ENCODE results near the gene PTCH1. TPM values are rescaled to one million over a fixed set of nuclear protein-coding genes. Genes with fewer than 3 reads are reported as not detected.

The PTCH1 gene
- total RNA-seq, 1 experiment from 2014 or later: 7.6 TPM

GRCh38 chr9:95450171-95451064, 66.4 kb downstream of the PTCH1 start:
- H3K27me3 Mint-ChIP-seq (ENCODE audit: unreplicated experiment): no peaks in the 10 kb centered on the region
- BruUV-seq (replicated peaks): no TSS peak
- H3K9me3 Mint-ChIP-seq (ENCODE audit: low read depth, unreplicated experiment): no peaks in the 10 kb centered on the region
- intact Hi-C loops (cut with micrococcal nuclease; ENCODE audit: unreplicated experiment): no loop called here
- CTCF ChIA-PET: no interaction called here
- no peak overlapping the region for H3K27ac Mint-ChIP-seq (ENCODE audit: unreplicated experiment)
- no peak for DNase-seq
- no peak overlapping the region for H3K4me3 Mint-ChIP-seq (ENCODE audit: low read depth, unreplicated experiment)
- no peaks in the 10 kb centered on the region for H3K4me1 Mint-ChIP-seq (ENCODE audit: low read depth, unreplicated experiment)
- peaks cover 5% of the 10 kb centered on the region for H3K36me3 Mint-ChIP-seq (ENCODE audit: insufficient read depth, unreplicated experiment)
- TF ChIP-seq CTCF (IDR thresholded peaks at IDR 0.05; ENCODE audit: unreplicated experiment): no peak

- Mint-ChIP-seq H3K36me3 (ENCODE audit: insufficient read depth, unreplicated experiment) (peaks cover 5% of the 10 kb centered on the region), H3K4me3 (ENCODE audit: low read depth, unreplicated experiment) (no peak overlapping the region), H3K9me3 (ENCODE audit: low read depth, unreplicated experiment) (no peaks in the 10 kb centered on the region), H3K27ac (ENCODE audit: unreplicated experiment) (no peak overlapping the region), H3K27me3 (ENCODE audit: unreplicated experiment) (no peaks in the 10 kb centered on the region), H3K4me1 (ENCODE audit: low read depth, unreplicated experiment) (no peaks in the 10 kb centered on the region)
- no peak for TF ChIP-seq CTCF (IDR thresholded peaks at IDR 0.05; ENCODE audit: unreplicated experiment)
- BruUV-seq (replicated peaks): no TSS peak
- DNase-seq: no peak
- CTCF ChIA-PET: no interaction called here
- intact Hi-C loops (cut with micrococcal nuclease; ENCODE audit: unreplicated experiment): no loop called here
Measured at GRCh38 chr9:95449016-95449415, 67.8 kb downstream of the PTCH1 start.

GRCh38 chr9:95447660-95448420, 68.9 kb downstream of the PTCH1 start:
- no peak for TF ChIP-seq CTCF (IDR thresholded peaks at IDR 0.05; ENCODE audit: unreplicated experiment)
- Mint-ChIP-seq H3K4me3 (ENCODE audit: low read depth, unreplicated experiment) (no peak overlapping the region), H3K36me3 (ENCODE audit: insufficient read depth, unreplicated experiment) (peaks cover 5% of the 10 kb centered on the region), H3K27me3 (ENCODE audit: unreplicated experiment) (no peaks in the 10 kb centered on the region), H3K27ac (ENCODE audit: unreplicated experiment) (no peak overlapping the region), H3K9me3 (ENCODE audit: low read depth, unreplicated experiment) (no peaks in the 10 kb centered on the region), H3K4me1 (ENCODE audit: low read depth, unreplicated experiment) (no peaks in the 10 kb centered on the region)
- DNase-seq: no peak
- CTCF ChIA-PET: no interaction called here
- intact Hi-C loops (cut with micrococcal nuclease; ENCODE audit: unreplicated experiment): no loop called here
- BruUV-seq (replicated peaks): no TSS peak

GRCh38 chr9:95446984-95447383, 69.8 kb downstream of the PTCH1 start:
- CTCF ChIA-PET: no interaction called here

More at GRCh38 chr9:95446984-95447383, 69.8 kb downstream of the PTCH1 start:
- Mint-ChIP-seq H3K4me3 (ENCODE audit: low read depth, unreplicated experiment) (no peak overlapping the region), H3K9me3 (ENCODE audit: low read depth, unreplicated experiment) (no peaks in the 10 kb centered on the region), H3K4me1 (ENCODE audit: low read depth, unreplicated experiment) (no peaks in the 10 kb centered on the region), H3K27me3 (ENCODE audit: unreplicated experiment) (no peaks in the 10 kb centered on the region), H3K27ac (ENCODE audit: unreplicated experiment) (no peak overlapping the region), H3K36me3 (ENCODE audit: insufficient read depth, unreplicated experiment) (peaks cover 5% of the 10 kb centered on the region)
- intact Hi-C loops (cut with micrococcal nuclease; ENCODE audit: unreplicated experiment): no loop called here
- no peak for DNase-seq
- no peak for TF ChIP-seq CTCF (IDR thresholded peaks at IDR 0.05; ENCODE audit: unreplicated experiment)
- BruUV-seq (replicated peaks): no TSS peak
